ENCODE measurements around the gene CUX1. TPM values are rescaled to one million over a fixed set of nuclear protein-coding genes. Genes with fewer than 3 reads are reported as not detected.

CUX1 gene
- total and polyA plus RNA-seq, 2 of the 13 experiments (the other 11 are each of a cell fraction or from before 2014, with no cell fraction given) = 13.7 to 14.9 TPM

DNA sequence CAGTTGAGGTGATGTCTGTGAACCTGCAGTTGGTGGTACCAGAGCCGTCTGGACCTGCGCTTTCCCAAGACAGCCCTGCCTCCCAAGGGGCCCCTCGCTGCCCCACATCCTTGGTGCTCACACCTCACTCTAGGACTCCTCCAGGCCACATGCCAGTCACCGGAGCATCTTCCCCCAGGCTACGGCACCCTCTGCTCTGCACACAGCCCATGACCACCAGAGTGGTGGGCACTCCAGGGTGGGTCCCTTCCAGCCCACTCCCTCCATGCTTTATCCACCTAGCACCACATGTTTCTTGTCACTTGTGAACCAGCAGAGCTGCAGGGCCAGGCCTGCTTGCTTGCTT is 285.6 kb downstream of the CUX1 start:
- Histone ChIP-seq H3K9ac (ENCODE audit: insufficient read depth, low read depth, low read length) (no peak overlapping the region), H3K4me3 (replicated peaks in 1 of 3; ENCODE audit: insufficient read depth in 1 of 3, low read depth in 2 of 3, low read length in 3 of 3) (no peak overlapping the region), H4K20me1 (ENCODE audit: insufficient read depth, low read length) (no peaks in the 10 kb centered on the region), H3K9me3 (ENCODE audit: low read length) (no peaks in the 10 kb centered on the region), H2AFZ (ENCODE audit: low read length) (no peak overlapping the region), H3K4me1 (ENCODE audit: insufficient read depth, low read length) (peaks cover 4% of the 10 kb centered on the region), H3K36me3 (replicated peaks in 1 of 2; ENCODE audit: control insufficient read depth in 1 of 2, insufficient read depth in 2 of 2, low read length in 2 of 2) (peaks cover 14 to 63% of the 10 kb centered on the region in 2 experiments; a peak in 4 of 5 replicates), H3K27me3 (ENCODE audit: control insufficient read depth in 1 of 2, insufficient read depth in 2 of 2, low read length in 2 of 2) (no peaks in the 10 kb centered on the region), H3K27ac (ENCODE audit: extremely low read length, insufficient read depth, low read length) (no peak overlapping the region), H3K4me2 (ENCODE audit: low read depth, low read length) (no peak overlapping the region), H3K79me2 (ENCODE audit: insufficient read depth, low read length) (no peaks in the 10 kb centered on the region)
- intact Hi-C loops (cut with micrococcal nuclease; ENCODE audit: unreplicated experiment) (no loop called here), in situ Hi-C loops (cut with HindIII; ENCODE audit: extremely low pct_ligation_motif_present, low pct_unique_long_range_greater_than_20kb) (no loop called here)
- ATAC-seq (no peak), FAIRE-seq (no peak), DNase-seq (ENCODE audit: low spot score) (no peak)
- no peak for TF ChIP-seq TSC22D2 (CRISPR knock-in tag; IDR thresholded peaks at IDR 0.05; ENCODE audit: borderline replicate concordance)
- TF ChIP-seq, protein P1, sequence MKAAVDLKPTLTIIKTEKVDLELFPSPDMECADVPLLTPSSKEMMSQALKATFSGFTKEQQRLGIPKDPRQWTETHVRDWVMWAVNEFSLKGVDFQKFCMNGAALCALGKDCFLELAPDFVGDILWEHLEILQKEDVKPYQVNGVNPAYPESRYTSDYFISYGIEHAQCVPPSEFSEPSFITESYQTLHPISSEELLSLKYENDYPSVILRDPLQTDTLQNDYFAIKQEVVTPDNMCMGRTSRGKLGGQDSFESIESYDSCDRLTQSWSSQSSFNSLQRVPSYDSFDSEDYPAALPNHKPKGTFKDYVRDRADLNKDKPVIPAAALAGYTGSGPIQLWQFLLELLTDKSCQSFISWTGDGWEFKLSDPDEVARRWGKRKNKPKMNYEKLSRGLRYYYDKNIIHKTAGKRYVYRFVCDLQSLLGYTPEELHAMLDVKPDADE (CRISPR knock-in tag; IDR thresholded peaks at IDR 0.05) = no peak
- TF ChIP-seq NCOA2 (CRISPR knock-in tag; IDR thresholded peaks at IDR 0.05) = no peak
- TF ChIP-seq, protein P2, sequence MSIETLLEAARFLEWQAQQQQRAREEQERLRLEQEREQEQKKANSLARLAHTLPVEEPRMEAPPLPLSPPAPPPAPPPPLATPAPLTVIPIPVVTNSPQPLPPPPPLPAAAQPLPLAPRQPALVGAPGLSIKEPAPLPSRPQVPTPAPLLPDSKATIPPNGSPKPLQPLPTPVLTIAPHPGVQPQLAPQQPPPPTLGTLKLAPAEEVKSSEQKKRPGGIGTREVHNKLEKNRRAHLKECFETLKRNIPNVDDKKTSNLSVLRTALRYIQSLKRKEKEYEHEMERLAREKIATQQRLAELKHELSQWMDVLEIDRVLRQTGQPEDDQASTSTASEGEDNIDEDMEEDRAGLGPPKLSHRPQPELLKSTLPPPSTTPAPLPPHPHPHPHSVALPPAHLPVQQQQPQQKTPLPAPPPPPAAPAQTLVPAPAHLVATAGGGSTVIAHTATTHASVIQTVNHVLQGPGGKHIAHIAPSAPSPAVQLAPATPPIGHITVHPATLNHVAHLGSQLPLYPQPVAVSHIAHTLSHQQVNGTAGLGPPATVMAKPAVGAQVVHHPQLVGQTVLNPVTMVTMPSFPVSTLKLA (IDR thresholded peaks at IDR 0.05) = peak; percentile 47; the same call in 1 of the 2 replicates
- no peak for TF ChIP-seq ZFP36 (IDR thresholded peaks at IDR 0.05; ENCODE audit: borderline replicate concordance, low read depth, low read length, partially characterized antibody)
- TF ChIP-seq, protein P3, sequence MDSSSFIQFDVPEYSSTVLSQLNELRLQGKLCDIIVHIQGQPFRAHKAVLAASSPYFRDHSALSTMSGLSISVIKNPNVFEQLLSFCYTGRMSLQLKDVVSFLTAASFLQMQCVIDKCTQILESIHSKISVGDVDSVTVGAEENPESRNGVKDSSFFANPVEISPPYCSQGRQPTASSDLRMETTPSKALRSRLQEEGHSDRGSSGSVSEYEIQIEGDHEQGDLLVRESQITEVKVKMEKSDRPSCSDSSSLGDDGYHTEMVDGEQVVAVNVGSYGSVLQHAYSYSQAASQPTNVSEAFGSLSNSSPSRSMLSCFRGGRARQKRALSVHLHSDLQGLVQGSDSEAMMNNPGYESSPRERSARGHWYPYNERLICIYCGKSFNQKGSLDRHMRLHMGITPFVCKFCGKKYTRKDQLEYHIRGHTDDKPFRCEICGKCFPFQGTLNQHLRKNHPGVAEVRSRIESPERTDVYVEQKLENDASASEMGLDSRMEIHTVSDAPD (CRISPR knock-in tag; IDR thresholded peaks at IDR 0.05) = no peak
- no peak for TF ChIP-seq NR3C1 (CRISPR knock-in tag; IDR thresholded peaks at IDR 0.05)
- POLR2A ChIA-PET = no interaction called here
- 94% methylated on average over 2 of the region's 5 CpGs for WGBS (ENCODE audit: low lambda C conversion rate)
- BruUV-seq (replicated peaks) = no TSS peak
- CTCF ChIA-PET (ENCODE audit: low intra/inter-chr PET ratio, low total read pairs) = no interaction called here
